HG03064 (cell line): Measurements from ENCODE around the gene DLG2.

Source experiments
- ATAC-seq: cut with Tn5 transposase; IDR thresholded peaks from one replicate; pipeline ENCODE4 v1.9.1; 2021; ENCODE audit warnings: low read depth; ENCODE audit not compliant: unreplicated experiment

The DLG2 gene

GRCh38 chr11:84211896-84212295 is 1415.2 kb downstream of the DLG2 start:
- ATAC-seq, result no peak

GRCh38 chr11:84194696-84195095 is 1432.4 kb downstream of the DLG2 start:
- ATAC-seq, result no peak

- no peak for ATAC-seq
These were observed 1433.4 kb downstream of the DLG2 start for GRCh38 chr11:84193706-84194105.

GRCh38 chr11:84188521-84188920 is 1438.6 kb downstream of the DLG2 start:
- no peak for ATAC-seq

- ATAC-seq, result no peak
These were observed 1454.1 kb downstream of the DLG2 start for GRCh38 chr11:84173078-84173477.

GRCh38 chr11:84165139-84165538 is 1462.0 kb downstream of the DLG2 start:
- ATAC-seq, result no peak

GRCh38 chr11:84164728-84165127 is 1462.4 kb downstream of the DLG2 start:
- no peak for ATAC-seq

- no peak for ATAC-seq
These were observed 1464.0 kb downstream of the DLG2 start for GRCh38 chr11:84163116-84163515.

GRCh38 chr11:84157639-84158038 is 1469.5 kb downstream of the DLG2 start:
- ATAC-seq, result no peak

GRCh38 chr11:84146826-84147225 is 1480.3 kb downstream of the DLG2 start:
- no peak for ATAC-seq

- ATAC-seq, result no peak
These were observed 1481.4 kb downstream of the DLG2 start for GRCh38 chr11:84145616-84146185.

- ATAC-seq, result no peak
These were observed 1482.6 kb downstream of the DLG2 start for GRCh38 chr11:84144531-84144930.

GRCh38 chr11:84142411-84142810 is 1484.7 kb downstream of the DLG2 start:
- no peak for ATAC-seq

- ATAC-seq, result no peak
These were observed 1486.6 kb downstream of the DLG2 start for GRCh38 chr11:84140386-84141169.

- ATAC-seq, result no peak
These were observed 1489.2 kb downstream of the DLG2 start for GRCh38 chr11:84137960-84138359.

GRCh38 chr11:84137505-84137904 is 1489.6 kb downstream of the DLG2 start:
- ATAC-seq, result no peak

- ATAC-seq, result no peak
These were observed 1490.2 kb downstream of the DLG2 start for GRCh38 chr11:84136926-84137325.

GRCh38 chr11:84130646-84131427 is 1496.3 kb downstream of the DLG2 start:
- no peak for ATAC-seq

GRCh38 chr11:84129961-84130576 is 1497.1 kb downstream of the DLG2 start:
- no peak for ATAC-seq

GRCh38 chr11:84128840-84129239 is 1498.3 kb downstream of the DLG2 start:
- ATAC-seq, result no peak

GRCh38 chr11:84117394-84117793 is 1509.8 kb downstream of the DLG2 start:
- ATAC-seq, result no peak
